IMR-90 (cell line): ENCODE data around the gene GMNC. TPM values are rescaled to one million over a fixed set of nuclear protein-coding genes. Genes with fewer than 3 reads are reported as not detected.

ENCODE experiments used
- ATAC-seq: fragments of 200-7000 bp; cut with Tn5 transposase; 2 replicates; pipeline ENCODE4 v1.9.1; 2020; ENCODE audit warnings: low read depth, mild to moderate bottlenecking, moderate library complexity
- BruUV-seq: library from RNA; stranded (reverse); fragments of 400-500 nt; replicated peaks from 2 replicates; lab custom pipeline; 2021; lab: Mats Ljungman, UMichigan
- CTCF ChIA-PET: fragments of 300-600 bp; formaldehyde crosslinking; extraction: SDS; loops from one replicate; lab custom pipeline; 2021; ENCODE audit warnings: antibody characterized with exemption; lab: Yijun Ruan, JAX
- POLR2A ChIA-PET: fragments of 300-600 bp; sonication (Branson Sonifier 250); formaldehyde crosslinking; loops from one replicate; lab custom pipeline; 2022; ENCODE audit warnings: antibody characterized with exemption; ENCODE audit not compliant: unreplicated experiment; lab: Charles Lee
- DNase-seq: peaks from one replicate; pipeline ENCODE4 v3.0.0; 2013
- H2AFZ ChIP-seq: replicated peaks from 2 replicates; pipeline ENCODE3; 2013; ENCODE audit warnings: low read length, mild to moderate bottlenecking; ENCODE audit not compliant: poor library complexity
- H2AK5ac ChIP-seq: 2 replicates; pipeline ENCODE4 v1.6.1; 2013; ENCODE audit warnings: low read depth, low read length, inconsistent platforms
- H2AK9ac ChIP-seq: replicated peaks from 2 replicates; pipeline ENCODE3; 2013; ENCODE audit warnings: mild to moderate bottlenecking, low read depth, low read length, moderate library complexity; ENCODE audit not compliant: poor library complexity
- H2BK120ac ChIP-seq: 2 replicates; pipeline ENCODE4 v1.6.1; 2013; ENCODE audit warnings: low read depth, low read length, inconsistent platforms
- H2BK15ac ChIP-seq: 3 replicates; pipeline ENCODE4 v1.6.1; 2013; ENCODE audit warnings: low read depth, low read length, inconsistent platforms
- H2BK20ac ChIP-seq: 2 replicates; pipeline ENCODE4 v1.6.1; 2013; ENCODE audit warnings: low read depth, mild to moderate bottlenecking, inconsistent platforms, low read length, moderate library complexity
- H2BK5ac ChIP-seq: 2 replicates; pipeline ENCODE4 v1.6.1; 2013; ENCODE audit warnings: mild to moderate bottlenecking, low read depth, low read length, inconsistent platforms; ENCODE audit not compliant: poor library complexity, severe bottlenecking
- H3K14ac ChIP-seq: replicated peaks from 2 replicates; pipeline ENCODE4 v1.6.1; 2013; ENCODE audit warnings: low read depth, low read length, inconsistent platforms
- H3K18ac ChIP-seq: 2 replicates; pipeline ENCODE4 v1.6.1; 2013; ENCODE audit warnings: low read depth, low read length, control low read depth
- H3K23ac ChIP-seq: 2 replicates; pipeline ENCODE4 v1.6.1; 2013; ENCODE audit warnings: low read depth, low read length, inconsistent platforms
- H3K27ac ChIP-seq: 2 replicates; pipeline ENCODE4 v1.5.1; 2013; ENCODE audit warnings: mild to moderate bottlenecking, control low read depth, low read length; ENCODE audit not compliant: insufficient read depth
- H3K27me3 ChIP-seq: 2 replicates; pipeline ENCODE4 v1.6.1; 2013; ENCODE audit warnings: low read length; ENCODE audit not compliant: control insufficient read depth, insufficient read depth
- H3K36me3 ChIP-seq: 2 replicates; pipeline ENCODE4 v1.6.1; 2013; ENCODE audit warnings: low read length, mixed read lengths; ENCODE audit not compliant: control insufficient read depth, insufficient read depth
- H3K4ac ChIP-seq: 2 replicates; pipeline ENCODE4 v1.6.1; 2013; ENCODE audit warnings: low read depth, low read length, inconsistent platforms
- H3K4me1 ChIP-seq: 2 replicates; pipeline ENCODE4 v1.6.1; 2013; ENCODE audit warnings: low read length, mixed read lengths; ENCODE audit not compliant: control insufficient read depth, insufficient read depth
- H3K4me2 ChIP-seq: 2 replicates; pipeline ENCODE4 v1.6.1; 2013; ENCODE audit warnings: low read depth, mild to moderate bottlenecking, control low read depth, low read length, moderate library complexity
- H3K4me3 ChIP-seq: 2 replicates; pipeline ENCODE4 v1.5.1; 2013; ENCODE audit warnings: low read depth, mild to moderate bottlenecking, control low read depth, low read length, moderate library complexity; ENCODE audit not compliant: insufficient read depth
- H3K56ac ChIP-seq: 2 replicates; pipeline ENCODE4 v1.6.1; 2013; ENCODE audit warnings: low read length, inconsistent platforms; ENCODE audit not compliant: insufficient read depth; ENCODE audit errors: extremely low read depth
- H3K79me1 ChIP-seq, 2 experiments: 2 replicates each; pipeline ENCODE4 v1.6.1; 2013; ENCODE audit warnings: low read length in 2 of 2, inconsistent platforms in 1 of 2, low read depth in 1 of 2
- H3K9ac ChIP-seq: 2 replicates; pipeline ENCODE4 v1.6.1; 2013; ENCODE audit warnings: low read depth, low read length, control low read depth
- H3K9me1 ChIP-seq: 2 replicates; pipeline ENCODE4 v1.6.1; 2013; ENCODE audit warnings: low read length, inconsistent platforms; ENCODE audit not compliant: insufficient read depth
- H3K9me3 ChIP-seq: 2 replicates; pipeline ENCODE4 v1.6.1; 2013; ENCODE audit warnings: low read length; ENCODE audit not compliant: control insufficient read depth, insufficient read depth
- H4K20me1 ChIP-seq: 2 replicates; pipeline ENCODE4 v1.6.1; 2013; ENCODE audit warnings: low read length, inconsistent platforms; ENCODE audit not compliant: insufficient read depth
- H4K5ac ChIP-seq: 2 replicates; pipeline ENCODE4 v1.6.1; 2013; ENCODE audit warnings: mild to moderate bottlenecking, low read depth, low read length, control low read depth
- H4K8ac ChIP-seq, 2 experiments: 2 replicates each; pipeline ENCODE4 v1.6.1; 2013; ENCODE audit warnings: low read depth in 2 of 2, low read length in 2 of 2, control low read depth in 1 of 2, inconsistent platforms in 1 of 2
- H4K91ac ChIP-seq: 2 replicates; pipeline ENCODE4 v1.6.1; 2013; ENCODE audit warnings: low read depth, low read length, inconsistent platforms; ENCODE audit not compliant: insufficient read depth
- BHLHE40 ChIP-seq: fragments of 150-350 bp; IDR thresholded peaks from 2 replicates; pipeline ENCODE4 v1.6.1; 2016; ENCODE audit warnings: mild to moderate bottlenecking, low read depth, low read length
- CEBPB ChIP-seq: IDR thresholded peaks from 2 replicates; pipeline ENCODE4 v1.6.1; 2012; ENCODE audit warnings: low read depth, low read length, improper control_type of control experiment
- CHD1 ChIP-seq: IDR thresholded peaks from 2 replicates; pipeline ENCODE4 v1.6.1; 2012; ENCODE audit warnings: low read depth, low read length, improper control_type of control experiment
- CTCF ChIP-seq: conservative IDR thresholded peaks from 2 replicates; pipeline ENCODE4 v1.5.1; 2012; ENCODE audit warnings: mild to moderate bottlenecking, low read depth, low read length, improper control_type of control experiment
- ELK1 ChIP-seq: fragments of 150-350 bp; IDR thresholded peaks from 2 replicates; pipeline ENCODE4 v1.6.1; 2016; ENCODE audit warnings: low read depth, mild to moderate bottlenecking, low read length, moderate library complexity, borderline replicate concordance
- FOS ChIP-seq: fragments of 150-350 bp; IDR thresholded peaks from 2 replicates; pipeline ENCODE4 v1.6.1; 2016; ENCODE audit warnings: low read depth, low read length
- MAFK ChIP-seq: IDR thresholded peaks from 2 replicates; pipeline ENCODE4 v1.6.1; 2012; ENCODE audit warnings: low read depth, low read length, improper control_type of control experiment
- MAZ ChIP-seq: IDR thresholded peaks from 2 replicates; pipeline ENCODE4 v1.6.1; 2012; ENCODE audit warnings: low read depth, mild to moderate bottlenecking, low read length, improper control_type of control experiment, moderate library complexity, borderline replicate concordance
- MXI1 ChIP-seq: IDR thresholded peaks from 2 replicates; pipeline ENCODE4 v1.6.1; 2012; ENCODE audit warnings: low read depth, mild to moderate bottlenecking, low read length, moderate library complexity, borderline replicate concordance
- NFE2L2 ChIP-seq: fragments of 150-350 bp; IDR thresholded peaks from 2 replicates; pipeline ENCODE4 v1.6.1; 2016; ENCODE audit warnings: low read depth, mild to moderate bottlenecking, low read length
- RAD21 ChIP-seq: IDR thresholded peaks from 2 replicates; pipeline ENCODE4 v1.6.1; 2012; ENCODE audit warnings: low read length, improper control_type of control experiment
- RCOR1 ChIP-seq: IDR thresholded peaks from 2 replicates; pipeline ENCODE4 v1.6.1; 2012; ENCODE audit warnings: mild to moderate bottlenecking, low read length, improper control_type of control experiment; ENCODE audit not compliant: insufficient replicate concordance
- RFX5 ChIP-seq: IDR thresholded peaks from 2 replicates; pipeline ENCODE4 v1.8.0; 2012; ENCODE audit warnings: low read depth, mild to moderate bottlenecking, low read length, moderate library complexity
- SMC3 ChIP-seq: fragments of 150-350 bp; IDR thresholded peaks from 2 replicates; pipeline ENCODE4 v1.6.1; 2016; ENCODE audit warnings: low read depth, mild to moderate bottlenecking, antibody characterized with exemption, low read length, moderate library complexity
- USF2 ChIP-seq: fragments of 150-350 bp; IDR thresholded peaks from 2 replicates; pipeline ENCODE4 v1.6.1; 2017; ENCODE audit warnings: mild to moderate bottlenecking, antibody characterized with exemption, low read length, low read depth
- WGBS, 2 experiments: methylation state at CpG; one replicate each; pipeline versions ENCODE4 v1.1.5 to v1.1.7; 2013; ENCODE audit warnings: missing lambda C conversion rate in 2 of 2; ENCODE audit not compliant: insufficient read length in 1 of 2; ENCODE audit errors: extremely low coverage in 2 of 2; 5-methylcytosine and 5-hydroxymethylcytosine counted together
- dilution Hi-C: fragments of 300-500 bp; cut with HindIII; formaldehyde crosslinking; loops from one replicate; pipeline ENCODE4 v1.14.3; 2018; ENCODE audit warnings: low sequenced_read_pairs; ENCODE audit not compliant: unreplicated experiment
- in situ Hi-C: fragments of 300-500 bp; cut with MboI; formaldehyde crosslinking; loops from 3 replicates; pipeline ENCODE4 v1.14.3; 2019; ENCODE audit warnings: low sequenced_read_pairs, inconsistent platforms, mixed read lengths
- intact Hi-C: fragments of 100-400 bp; cut with micrococcal nuclease; formaldehyde crosslinking; loops from 2 replicates; pipeline ENCODE4 v1.10.0; 2022
- polyA plus RNA-seq, 3 experiments: library from polyadenylated mRNA; depleted of rRNA; stranded (reverse); fragments of >200 nt; gene quantifications; 2 replicates each; pipeline ENCODE4 v1.2.3, GENCODE V29; 2012; ENCODE audit warnings: low replicate concordance in 1 of 3
- total RNA-seq: library from RNA; depleted of rRNA; stranded (reverse); fragments of >200 nt; gene quantifications from 2 replicates; pipeline ENCODE4 v1.2.3, GENCODE V29; 2012

Gene GMNC
- total and polyA plus RNA-seq, 2 of the 4 experiments (the other 2 are of a cell fraction), result 0.15 to 0.18 TPM

- no peak overlapping the region for H2BK20ac ChIP-seq
- dilution Hi-C loops (no loop called here), intact Hi-C loops (no loop called here), in situ Hi-C loops (no loop called here)
- H3K9me1 ChIP-seq, result no peaks in the 10 kb centered on the region
- ChIA-PET CTCF (no interaction called here), POLR2A (no interaction called here)
- TF ChIP-seq SMC3 (no peak), MAFK (no peak), RFX5 (no peak), FOS (no peak), MXI1 (no peak), CEBPB (no peak), CHD1 (no peak), USF2 (no peak), ELK1 (no peak), NFE2L2 (no peak), CTCF (no peak), MAZ (no peak), RCOR1 (no peak), RAD21 (no peak), BHLHE40 (no peak)
- H4K8ac ChIP-seq, result no peak overlapping the region
- no peak overlapping the region for H2AK9ac ChIP-seq
- H2AK5ac ChIP-seq, result no peak overlapping the region
- no peak overlapping the region for H4K5ac ChIP-seq
- H4K20me1 ChIP-seq, result no peaks in the 10 kb centered on the region
- no peak overlapping the region for H3K9ac ChIP-seq
- no TSS peak for BruUV-seq
- H3K36me3 ChIP-seq, result no peaks in the 10 kb centered on the region
- no peak overlapping the region for H4K91ac ChIP-seq
- no peak overlapping the region for H3K56ac ChIP-seq
- peaks cover 1% of the 10 kb centered on the region; the same call in 1 of the 2 replicates for H3K27me3 ChIP-seq
- no CpG with 5 or more reads among the region's 3 CpGs for WGBS, 2 experiments
- H3K14ac ChIP-seq, result no peak overlapping the region
- H3K23ac ChIP-seq, result no peak overlapping the region
- H3K4me1 ChIP-seq, result no peaks in the 10 kb centered on the region
- no peak overlapping the region for H3K4me2 ChIP-seq
- no peaks in the 10 kb centered on the region for H3K79me1 ChIP-seq
- no peaks in the 10 kb centered on the region for H3K9me3 ChIP-seq
- no peak overlapping the region for H2BK15ac ChIP-seq
- no peak overlapping the region for H3K4ac ChIP-seq
- H2BK120ac ChIP-seq, result no peak overlapping the region
- no peak for DNase-seq
- no peak overlapping the region for H2BK5ac ChIP-seq
- H3K18ac ChIP-seq, result no peak overlapping the region
- ATAC-seq, result no peak
- H3K27ac ChIP-seq, result no peak overlapping the region
- H3K4me3 ChIP-seq, result no peak overlapping the region
- no peak overlapping the region for H2AFZ ChIP-seq
These were observed 7.3 kb downstream of the GMNC start for GRCh38 chr3:190855151-190855550.
